Measurements from ENCODE around the gene HAUS8. TPM values are rescaled to one million over a fixed set of nuclear protein-coding genes. Genes with fewer than 3 reads are reported as not detected.
"Not testable (repeated sequence)": the region's sequence is repeated elsewhere in the genome, so short reads cannot be mapped to it uniquely, and the experiment has no call there.

Gene HAUS8
- total RNA-seq, 2 experiments from 2014 or later = 47.3 to 74.1 TPM

GRCh38 chr19:17097593-17098126, 22.4 kb upstream of the HAUS8 start:
- BruUV-seq (replicated peaks) = no TSS peak
- no peak overlapping the region for H3K4me3 ChIP-seq (ENCODE audit: low read depth, low read length, poor library complexity, severe bottlenecking)
- H3K27ac ChIP-seq (ENCODE audit: low read depth, low read length, poor library complexity, severe bottlenecking) = no peak overlapping the region
- POLR2A ChIA-PET = interaction anchor here (0.6 to 0.7 kb wide), 2 partner anchors 28 to 1998 kb away, joined by 4 to 5 read pairs; no protein-coding TSS in a partner anchor
- no peak for DNase-seq (ENCODE audit: low spot score)
- peaks cover 3% of the 10 kb centered on the region for H3K4me1 ChIP-seq (ENCODE audit: insufficient read depth, low read length, poor library complexity, severe bottlenecking)
- peaks cover 74% of the 10 kb centered on the region for H3K79me2 ChIP-seq (ENCODE audit: insufficient read depth, low read depth, low read length)
- CTCF ChIA-PET (ENCODE audit: unreplicated experiment) = no interaction called here
- no peaks in the 10 kb centered on the region for H4K20me1 ChIP-seq (ENCODE audit: insufficient read depth, low read length)
- H3K36me3 ChIP-seq (ENCODE audit: insufficient read depth, low read length) = peaks cover 33% of the 10 kb centered on the region
- no peaks in the 10 kb centered on the region for H3K9me2 ChIP-seq (ENCODE audit: insufficient read depth, low read length)
- H3K4me2 ChIP-seq (ENCODE audit: low read length) = no peak overlapping the region
- H3K9me3 ChIP-seq (ENCODE audit: low read length) = 0 out of 2 replicates have a peak, but pooled peaks cover 9% of the 10 kb centered on the region
- H2AFZ ChIP-seq (ENCODE audit: low read length) = no peak overlapping the region
- TF ChIP-seq EZH2phosphoT487 (IDR thresholded peaks at IDR 0.05; ENCODE audit: borderline replicate concordance, low read depth, low read length) = no peak
- no peak for TF ChIP-seq CTCF (conservative IDR thresholded peaks at IDR 0.05; ENCODE audit: low read length)
- intact Hi-C loops (cut with micrococcal nuclease; ENCODE audit: unreplicated experiment) = no loop called here

GRCh38 chr19:17095141-17095919, 20.1 kb upstream of the HAUS8 start:
- H3K4me2 ChIP-seq (ENCODE audit: low read length) = no peak overlapping the region

GRCh38 chr19:17094694-17095093, 19.4 kb upstream of the HAUS8 start:
- H3K27ac ChIP-seq (ENCODE audit: low read depth, low read length, poor library complexity, severe bottlenecking); BruUV-seq (replicated peaks); H4K20me1 ChIP-seq (ENCODE audit: insufficient read depth, low read length); POLR2A ChIA-PET; intact Hi-C loops (cut with micrococcal nuclease; ENCODE audit: unreplicated experiment); H3K4me2 ChIP-seq (ENCODE audit: low read length); H3K4me1 ChIP-seq (ENCODE audit: insufficient read depth, low read length, poor library complexity, severe bottlenecking); DNase-seq (ENCODE audit: low spot score); H3K9me2 ChIP-seq (ENCODE audit: insufficient read depth, low read length); H2AFZ ChIP-seq (ENCODE audit: low read length); H3K9me3 ChIP-seq (ENCODE audit: low read length); H3K4me3 ChIP-seq (ENCODE audit: low read depth, low read length, poor library complexity, severe bottlenecking): not testable (repeated sequence)
- Histone ChIP-seq H3K36me3 (ENCODE audit: insufficient read depth, low read length) (peaks cover 23% of the 10 kb centered on the region), H3K79me2 (ENCODE audit: insufficient read depth, low read depth, low read length) (peaks cover 90% of the 10 kb centered on the region)
- CTCF ChIA-PET (ENCODE audit: unreplicated experiment) = interaction anchor here (0.7 kb wide), 1 partner anchor 11 kb away, joined by 3 read pairs; no protein-coding TSS in a partner anchor

More at GRCh38 chr19:17095141-17095919, 20.1 kb upstream of the HAUS8 start:
- H3K79me2 ChIP-seq (ENCODE audit: insufficient read depth, low read depth, low read length) = peaks cover 84% of the 10 kb centered on the region
- DNase-seq (ENCODE audit: low spot score) = no peak
- intact Hi-C loops (cut with micrococcal nuclease; ENCODE audit: unreplicated experiment) = no loop called here
- H3K4me3 ChIP-seq (ENCODE audit: low read depth, low read length, poor library complexity, severe bottlenecking) = no peak overlapping the region
- no peaks in the 10 kb centered on the region for H4K20me1 ChIP-seq (ENCODE audit: insufficient read depth, low read length)
- peaks cover 21% of the 10 kb centered on the region for H3K36me3 ChIP-seq (ENCODE audit: insufficient read depth, low read length)
- H3K27ac ChIP-seq (ENCODE audit: low read depth, low read length, poor library complexity, severe bottlenecking) = no peak overlapping the region
- POLR2A ChIA-PET = no interaction called here
- H3K9me2 ChIP-seq (ENCODE audit: insufficient read depth, low read length) = no peaks in the 10 kb centered on the region
- H3K9me3 ChIP-seq (ENCODE audit: low read length) = no peaks in the 10 kb centered on the region
- BruUV-seq (replicated peaks) = no TSS peak
- no peak overlapping the region for H2AFZ ChIP-seq (ENCODE audit: low read length)
- CTCF ChIA-PET (ENCODE audit: unreplicated experiment) = no interaction called here
- peaks cover 10% of the 10 kb centered on the region for H3K4me1 ChIP-seq (ENCODE audit: insufficient read depth, low read length, poor library complexity, severe bottlenecking)
- TF ChIP-seq EZH2phosphoT487 (IDR thresholded peaks at IDR 0.05; ENCODE audit: borderline replicate concordance, low read depth, low read length) = no peak
- no peak for TF ChIP-seq CTCF (conservative IDR thresholded peaks at IDR 0.05; ENCODE audit: low read length)
